IPS-NIHi11 (cell line): ENCODE measurements around the gene NDUFS7.
"Not testable (repeated sequence)": the region's sequence is repeated elsewhere in the genome, so short reads cannot be mapped to it uniquely, and the experiment has no call there.

Source experiments
- DNase-seq: peaks from one replicate; pipeline ENCODE4 v3.0.0; 2012; ENCODE audit warnings: mixed read lengths, low spot score

NDUFS7 gene

DNA sequence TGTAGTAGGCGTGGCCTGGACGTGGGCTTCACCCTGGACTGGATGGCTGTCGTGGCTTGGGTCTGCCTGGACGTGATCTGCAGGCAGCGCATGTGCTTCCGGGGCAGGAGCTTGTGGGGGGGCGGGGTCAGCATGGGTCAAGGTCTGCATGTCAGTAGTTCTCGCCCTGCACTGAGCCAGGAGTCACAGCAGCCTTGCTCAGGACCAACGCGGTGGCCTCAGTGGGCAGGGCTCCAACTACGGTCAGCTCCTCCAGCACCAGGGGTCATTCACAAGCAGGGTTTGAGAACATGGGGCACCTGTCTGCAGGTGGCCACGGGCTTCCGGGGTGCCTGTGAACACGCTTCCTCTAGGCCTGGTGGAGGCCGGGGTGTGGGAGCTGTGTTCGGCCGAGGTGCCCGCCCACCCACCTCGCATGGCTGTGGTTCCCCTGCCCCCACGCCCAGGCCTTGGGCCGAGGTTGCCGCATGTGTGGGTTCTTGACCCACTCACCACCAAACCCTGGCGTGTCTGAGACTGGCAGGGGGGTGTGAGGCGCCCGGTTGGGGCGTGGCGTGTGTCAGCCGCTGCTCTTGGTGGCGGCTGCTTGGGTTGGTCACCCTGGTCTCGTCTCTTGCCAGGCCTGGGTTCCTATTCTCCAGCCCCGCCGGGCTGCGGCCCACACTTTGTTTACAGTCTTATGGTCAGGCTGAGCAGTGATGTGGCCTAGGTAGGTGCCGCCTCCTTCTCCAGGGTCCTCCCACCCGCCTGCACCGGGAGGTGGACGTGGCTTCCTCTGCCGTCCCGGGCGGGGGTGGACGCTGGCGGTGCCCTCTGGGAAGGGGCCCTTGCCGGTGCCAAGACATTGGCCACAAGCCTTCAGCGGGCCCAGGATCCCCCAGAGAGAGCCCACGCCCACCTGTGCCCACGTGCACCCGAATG lies 49.7 kb downstream of the NDUFS7 start:
- no peak for DNase-seq

DNA sequence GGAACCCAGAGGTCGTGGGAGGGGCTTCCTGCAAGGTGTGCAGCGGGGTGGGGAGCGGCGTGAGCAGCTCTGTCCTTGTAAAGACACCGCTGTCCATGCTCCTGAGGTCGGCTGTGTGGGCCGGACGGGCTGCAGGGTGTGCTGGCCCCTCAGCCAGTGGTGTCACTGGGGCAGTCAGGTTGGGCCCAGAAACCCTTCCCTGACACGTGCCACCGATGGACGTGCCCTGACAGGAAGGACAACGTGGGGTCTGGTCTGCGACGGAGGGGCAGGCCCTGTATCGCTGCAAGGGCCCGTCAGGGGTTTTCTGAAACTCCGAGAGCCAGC lies 50.3 kb downstream of the NDUFS7 start:
- no peak for DNase-seq

DNA sequence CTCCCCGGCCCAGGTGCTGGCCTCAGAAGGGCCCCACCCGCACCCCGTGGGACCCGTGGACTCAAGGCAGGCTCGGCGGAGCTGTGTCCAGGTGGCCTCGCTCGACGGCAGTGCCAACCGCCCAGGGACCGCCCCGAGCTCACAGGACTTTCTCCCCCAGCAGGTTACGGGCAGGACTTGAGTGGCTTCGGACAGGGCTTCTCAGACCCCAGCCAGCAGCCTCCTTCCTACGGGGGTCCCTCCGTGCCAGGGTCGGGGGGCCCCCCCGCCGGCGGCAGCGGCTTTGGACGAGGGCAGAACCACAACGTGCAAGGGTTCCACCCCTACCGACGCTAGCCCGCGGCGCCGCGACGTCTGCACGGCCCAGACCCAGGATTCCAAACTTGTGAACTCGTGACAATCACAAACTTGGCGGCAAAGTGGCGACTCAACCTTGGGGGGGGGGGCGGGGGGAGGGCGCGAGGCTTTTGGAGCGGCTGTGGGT lies 50.9 kb downstream of the NDUFS7 start:
- DNase-seq = no peak

DNA sequence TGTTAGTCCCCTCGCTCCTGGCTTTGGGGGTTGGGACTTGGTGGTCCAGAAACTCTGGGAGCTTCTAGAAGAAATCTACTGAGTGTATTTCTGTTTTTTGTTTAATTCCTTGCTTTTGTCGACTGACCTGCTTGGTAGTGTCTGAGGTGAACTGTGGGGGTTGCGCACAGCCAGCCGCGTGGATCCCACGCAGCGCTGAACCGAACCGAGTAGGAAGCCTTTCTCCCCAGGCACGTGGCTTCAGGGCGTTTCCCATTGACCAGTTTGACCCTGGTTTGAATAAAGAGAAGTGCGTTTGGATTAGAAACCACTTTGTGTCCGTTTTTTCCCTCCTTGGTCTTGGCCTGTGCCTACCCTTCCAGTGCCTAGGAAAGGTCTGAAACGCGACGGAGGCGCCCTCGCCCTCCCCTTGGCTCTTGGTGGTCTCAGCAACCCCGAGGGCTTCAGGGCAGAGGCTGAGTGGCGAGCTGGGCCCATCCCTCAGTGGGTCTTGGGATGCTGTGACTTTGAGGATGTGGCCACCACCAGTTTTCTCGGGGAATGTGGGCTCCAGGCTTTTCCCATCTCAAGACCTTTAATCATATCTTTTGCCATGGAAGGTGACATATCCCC lies 51.8 kb downstream of the NDUFS7 start:
- DNase-seq = no peak

DNA sequence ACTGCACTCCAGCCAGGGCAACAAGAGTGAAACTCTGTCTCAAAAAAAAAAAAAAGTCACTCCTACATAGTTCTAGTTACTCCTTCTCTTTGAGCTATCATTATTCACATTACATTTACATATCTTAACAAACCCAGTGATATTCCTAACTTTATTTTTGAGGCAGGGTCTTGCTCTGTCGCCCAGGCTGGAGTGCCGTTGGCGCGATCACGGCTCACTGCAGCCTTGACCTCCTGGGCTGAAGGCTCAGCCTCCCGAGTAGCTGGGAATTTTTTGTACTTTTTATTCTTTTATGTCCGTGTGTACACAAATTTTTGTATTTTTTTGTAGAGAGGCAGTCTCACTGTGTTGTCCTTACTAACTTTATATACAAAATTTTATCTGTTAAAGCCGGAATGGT lies 53.9 kb downstream of the NDUFS7 start:
- DNase-seq = no peak

DNA sequence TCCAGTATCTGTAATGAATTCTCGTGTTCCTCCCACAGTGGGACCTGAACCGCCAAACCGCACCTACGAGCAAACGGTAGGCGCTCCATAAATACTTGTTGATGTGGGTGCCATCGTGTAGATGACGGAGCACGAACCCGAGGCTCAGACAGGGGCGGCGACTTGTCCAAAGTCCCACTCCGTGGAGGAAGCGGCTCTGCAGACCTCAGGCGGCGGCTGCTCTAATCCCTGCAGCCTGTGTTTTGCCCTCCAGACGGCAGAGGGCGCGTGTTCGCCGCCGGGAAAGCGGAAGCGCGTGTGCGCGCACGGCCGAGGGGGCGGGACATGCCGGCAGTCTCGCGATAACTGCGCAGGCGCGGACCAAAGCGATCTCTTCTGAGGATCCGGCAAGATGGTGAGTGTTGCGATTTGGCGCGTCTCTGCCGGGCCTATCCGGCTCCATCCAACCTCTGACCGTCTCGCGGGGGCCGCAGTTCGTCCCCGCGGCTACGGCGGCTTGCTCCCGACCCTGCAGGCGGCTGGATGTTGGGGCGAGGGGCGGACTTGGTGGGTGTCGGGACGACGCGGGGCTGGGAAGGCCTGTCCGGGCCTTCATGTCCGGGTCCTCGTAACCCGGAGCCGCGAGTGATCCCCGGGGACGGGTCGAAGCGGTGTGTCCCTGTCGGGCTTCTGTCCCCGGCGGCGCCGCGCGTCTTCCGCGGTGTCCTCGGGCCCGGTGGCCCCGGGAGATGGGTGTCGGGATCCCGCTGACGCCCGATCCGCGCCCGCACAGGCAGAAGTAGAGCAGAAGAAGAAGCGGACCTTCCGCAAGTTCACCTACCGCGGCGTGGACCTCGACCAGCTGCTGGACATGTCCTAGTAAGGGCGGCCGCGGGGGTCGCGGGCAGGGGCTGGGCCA lies 54.6 kb downstream of the NDUFS7 start, which contains the start of gene RPS15:
Gene RPS15, plus strand, starts transcription at position 362 of the 898 bp plus-strand sequence. Its CDS starts 30 bp downstream, at position 392.
- peak; percentile 95 for DNase-seq

DNA sequence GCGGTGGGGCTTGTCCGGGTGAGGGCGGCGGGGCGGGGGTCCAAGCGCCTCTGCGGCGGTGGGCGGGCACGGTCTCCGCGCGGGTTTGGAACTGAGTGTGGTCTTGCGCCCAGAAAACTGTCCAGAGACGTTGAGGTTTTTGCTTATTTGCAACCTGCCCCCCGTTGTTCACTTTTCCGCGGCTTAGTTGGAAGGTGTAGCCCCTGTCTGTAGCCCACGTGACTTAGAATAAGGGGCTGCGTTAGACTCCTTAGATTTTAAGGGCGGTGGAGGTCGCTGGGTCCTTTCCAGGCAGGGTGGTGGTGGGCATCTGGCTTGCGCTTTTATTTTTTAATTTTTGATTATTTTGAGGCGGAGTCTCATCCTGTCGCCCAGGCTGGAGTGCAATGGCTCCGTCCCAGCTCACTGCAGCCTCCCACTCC lies 55.2 kb downstream of the NDUFS7 start:
- no peak for DNase-seq

DNA sequence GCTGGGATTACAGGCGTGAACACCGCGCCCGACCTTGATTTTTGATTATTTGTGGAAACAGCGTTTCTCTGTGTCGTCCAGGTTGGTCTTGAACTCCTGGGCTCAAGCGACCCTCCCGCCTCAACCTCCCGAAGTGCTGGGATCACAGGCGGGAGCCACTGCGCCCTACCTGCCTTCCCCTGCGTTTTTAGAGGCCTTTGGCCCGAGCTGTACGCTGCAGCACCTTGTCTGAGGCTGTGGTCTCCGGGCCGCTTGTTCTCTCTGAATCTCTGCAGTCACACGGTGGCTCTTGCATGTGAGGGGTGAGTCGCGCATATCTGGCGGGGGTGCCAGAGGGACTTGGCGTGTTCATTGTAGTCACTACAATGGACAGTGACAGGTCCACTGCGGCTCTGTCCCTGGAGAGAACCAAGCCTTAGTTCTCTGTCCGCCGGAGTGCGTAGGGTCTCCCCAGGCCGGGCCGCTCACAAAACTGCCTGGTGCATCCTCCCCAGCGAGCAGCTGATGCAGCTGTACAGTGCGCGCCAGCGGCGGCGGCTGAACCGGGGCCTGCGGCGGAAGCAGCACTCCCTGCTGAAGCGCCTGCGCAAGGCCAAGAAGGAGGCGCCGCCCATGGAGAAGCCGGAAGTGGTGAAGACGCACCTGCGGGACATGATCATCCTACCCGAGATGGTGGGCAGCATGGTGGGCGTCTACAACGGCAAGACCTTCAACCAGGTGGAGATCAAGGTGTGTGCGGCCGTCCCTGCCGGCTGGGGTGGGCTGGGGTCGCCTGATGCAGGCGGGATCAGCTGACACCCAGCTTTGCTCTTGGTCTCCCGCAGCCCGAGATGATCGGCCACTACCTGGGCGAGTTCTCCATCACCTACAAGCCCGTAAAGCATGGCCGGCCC lies 56.1 kb downstream of the NDUFS7 start:
- DNase-seq = not testable (repeated sequence)

DNA sequence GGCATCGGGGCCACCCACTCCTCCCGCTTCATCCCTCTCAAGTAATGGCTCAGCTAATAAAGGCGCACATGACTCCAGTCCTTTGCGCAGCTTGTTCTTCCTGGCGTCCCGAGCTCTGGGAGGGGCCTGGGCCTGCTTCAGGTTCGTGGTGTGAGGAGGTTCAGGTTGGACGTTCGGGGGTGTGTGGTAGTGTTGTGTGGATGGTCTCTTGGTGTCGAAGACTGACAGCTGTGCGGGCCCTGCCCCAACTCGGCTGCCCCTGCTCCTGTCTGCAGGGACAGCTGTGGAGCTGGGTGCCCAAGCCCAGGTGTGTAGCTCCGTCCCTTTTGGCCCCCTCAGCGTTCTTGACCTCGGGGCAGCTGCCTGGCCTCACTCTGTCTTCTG lies 56.7 kb downstream of the NDUFS7 start:
- DNase-seq = no peak

DNA sequence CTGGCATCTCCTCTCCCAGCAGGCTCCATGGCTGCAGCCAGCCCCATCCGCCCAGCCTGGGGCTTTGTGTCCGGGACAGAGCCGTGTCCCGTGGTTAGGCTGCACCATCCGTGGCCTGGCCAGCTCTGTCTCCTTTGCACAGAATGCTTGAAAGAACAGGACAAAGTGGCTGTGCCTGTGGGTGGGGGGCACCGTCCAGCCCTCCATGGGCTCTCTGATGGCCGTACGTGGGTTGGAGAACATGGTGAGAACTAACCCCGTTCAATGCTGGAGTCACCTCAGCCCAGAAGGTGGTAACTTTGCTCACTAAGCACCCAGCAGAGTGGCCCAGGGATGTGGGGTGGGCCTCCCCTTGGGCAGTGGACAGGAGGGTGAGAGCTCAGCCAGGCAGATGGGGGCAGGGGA lies 57.3 kb downstream of the NDUFS7 start:
- DNase-seq = no peak

DNA sequence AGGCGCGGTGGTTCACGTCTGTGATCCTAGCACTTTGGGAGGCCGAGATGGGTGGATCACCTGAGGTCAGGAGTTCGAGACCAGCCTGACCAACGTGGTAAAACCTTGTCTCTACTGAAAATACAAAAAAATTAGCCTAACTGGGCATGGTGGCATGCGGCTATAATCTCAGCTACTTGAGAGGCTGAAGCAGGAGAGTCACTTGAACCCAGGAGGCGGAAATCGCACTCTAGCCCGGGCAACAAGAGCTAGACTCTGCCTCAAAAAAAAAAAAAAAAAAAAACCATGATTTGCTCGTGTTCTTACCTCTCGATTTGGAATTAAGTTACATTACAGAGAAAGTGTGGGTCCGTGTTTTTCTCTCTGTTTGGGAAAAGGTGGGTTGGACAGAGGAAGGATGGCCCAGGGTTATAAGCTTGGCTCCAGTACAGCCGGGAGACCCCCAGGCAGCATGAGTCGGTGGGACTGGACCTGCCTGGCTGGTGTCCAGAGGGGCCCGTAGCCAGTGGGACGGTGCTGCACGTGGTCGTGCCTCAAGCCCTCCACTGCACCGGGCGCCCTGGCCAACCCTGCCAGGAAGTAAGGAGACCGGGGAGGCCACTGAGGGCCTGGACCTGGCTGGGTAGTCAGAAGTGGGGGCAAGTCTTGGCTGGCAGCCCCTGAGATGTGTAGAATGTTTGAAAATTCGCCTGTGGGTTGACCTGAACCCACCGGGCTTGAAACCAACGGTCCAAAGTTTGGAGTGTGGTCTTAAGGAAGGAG lies 58.2 kb downstream of the NDUFS7 start:
- no peak for DNase-seq
